Bronchial epithelial cell (primary cell): ENCODE measurements around the gene HOXB5. TPM values are rescaled to one million over a fixed set of nuclear protein-coding genes. Genes with fewer than 3 reads are reported as not detected.
A peak's percentile ranks its signal among the peaks of the same experiment; 100 is the strongest.

Experiments used
- DNase-seq: peaks from one replicate; pipeline ENCODE4 v3.0.0-alpha.2; 2010; ENCODE audit warnings: low read depth
- FAIRE-seq: peaks from 2 replicates; lab custom pipeline; 2011; peaks lifted over from hg19 to GRCh38; lab: Jason Lieb, UNC
- H3K27me3 ChIP-seq: 2 replicates; pipeline ENCODE4 v1.5.1; 2011; ENCODE audit warnings: low read length; ENCODE audit not compliant: control insufficient read depth, insufficient read depth
- H3K36me3 ChIP-seq: 2 replicates; pipeline ENCODE4 v1.5.1; 2011; ENCODE audit warnings: low read length; ENCODE audit not compliant: control insufficient read depth, insufficient read depth
- H3K4me3 ChIP-seq: 2 replicates; pipeline ENCODE4 v1.5.1; 2011; ENCODE audit warnings: mild to moderate bottlenecking, low read depth, low read length, control low read depth
- total RNA-seq: library from RNA; depleted of rRNA; stranded (reverse); fragments of >200 nt; gene quantifications from 2 replicates; pipeline ENCODE4 v1.2.1, GENCODE V29; 2014
- TF ChIP-seq, protein P1 (sequence below): IDR thresholded peaks from 2 replicates; pipeline ENCODE4 v1.5.1; 2011; ENCODE audit warnings: mild to moderate bottlenecking, moderate library complexity, low read length, control low read depth, inconsistent platforms; ENCODE audit not compliant: insufficient read depth, severe bottlenecking

The HOXB5 gene
- total RNA-seq, 1 donor from 2014 or later, result not detected

- Histone ChIP-seq H3K36me3 (no peaks in the 10 kb centered on the region), H3K4me3 (no peak overlapping the region), H3K27me3 (peaks cover 70% of the 10 kb centered on the region)
- TF ChIP-seq, protein P1, sequence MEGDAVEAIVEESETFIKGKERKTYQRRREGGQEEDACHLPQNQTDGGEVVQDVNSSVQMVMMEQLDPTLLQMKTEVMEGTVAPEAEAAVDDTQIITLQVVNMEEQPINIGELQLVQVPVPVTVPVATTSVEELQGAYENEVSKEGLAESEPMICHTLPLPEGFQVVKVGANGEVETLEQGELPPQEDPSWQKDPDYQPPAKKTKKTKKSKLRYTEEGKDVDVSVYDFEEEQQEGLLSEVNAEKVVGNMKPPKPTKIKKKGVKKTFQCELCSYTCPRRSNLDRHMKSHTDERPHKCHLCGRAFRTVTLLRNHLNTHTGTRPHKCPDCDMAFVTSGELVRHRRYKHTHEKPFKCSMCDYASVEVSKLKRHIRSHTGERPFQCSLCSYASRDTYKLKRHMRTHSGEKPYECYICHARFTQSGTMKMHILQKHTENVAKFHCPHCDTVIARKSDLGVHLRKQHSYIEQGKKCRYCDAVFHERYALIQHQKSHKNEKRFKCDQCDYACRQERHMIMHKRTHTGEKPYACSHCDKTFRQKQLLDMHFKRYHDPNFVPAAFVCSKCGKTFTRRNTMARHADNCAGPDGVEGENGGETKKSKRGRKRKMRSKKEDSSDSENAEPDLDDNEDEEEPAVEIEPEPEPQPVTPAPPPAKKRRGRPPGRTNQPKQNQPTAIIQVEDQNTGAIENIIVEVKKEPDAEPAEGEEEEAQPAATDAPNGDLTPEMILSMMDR, result no peak
- no peak for DNase-seq
- FAIRE-seq, result no peak
Observed at GRCh38 chr17:48552466-48553189, 41.0 kb downstream of the HOXB5 start.

GRCh38 chr17:48551596-48552465, 41.7 kb downstream of the HOXB5 start:
- Histone ChIP-seq H3K27me3 (peaks cover 70% of the 10 kb centered on the region), H3K36me3 (no peaks in the 10 kb centered on the region), H3K4me3 (no peak overlapping the region)
- TF ChIP-seq, protein P1, result no peak
- FAIRE-seq (no peak), DNase-seq (no peak)

DNA sequence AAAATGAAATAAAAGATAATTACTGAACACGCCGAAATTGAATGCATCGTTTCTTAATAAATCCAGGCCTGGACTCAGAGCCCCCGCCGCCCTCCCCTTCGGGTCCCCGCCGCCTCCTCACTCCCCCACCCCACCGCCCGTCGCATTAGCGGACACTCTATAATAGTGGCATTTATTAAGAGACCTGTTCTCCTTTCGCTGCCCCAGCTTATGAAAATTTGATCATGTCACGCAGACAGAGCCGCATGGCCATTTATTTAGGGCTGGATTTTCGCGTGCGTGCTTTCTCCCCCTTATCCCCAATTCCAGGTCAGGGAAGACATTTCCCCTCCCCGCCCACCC, 42.4 kb downstream of the HOXB5 start:
- DNase-seq, result no peak
- TF ChIP-seq, protein P1, result no peak
- no peak overlapping the region for H3K4me3 ChIP-seq
- no peak for FAIRE-seq
- H3K36me3 ChIP-seq, result no peaks in the 10 kb centered on the region
- peaks cover 71% of the 10 kb centered on the region for H3K27me3 ChIP-seq

DNA sequence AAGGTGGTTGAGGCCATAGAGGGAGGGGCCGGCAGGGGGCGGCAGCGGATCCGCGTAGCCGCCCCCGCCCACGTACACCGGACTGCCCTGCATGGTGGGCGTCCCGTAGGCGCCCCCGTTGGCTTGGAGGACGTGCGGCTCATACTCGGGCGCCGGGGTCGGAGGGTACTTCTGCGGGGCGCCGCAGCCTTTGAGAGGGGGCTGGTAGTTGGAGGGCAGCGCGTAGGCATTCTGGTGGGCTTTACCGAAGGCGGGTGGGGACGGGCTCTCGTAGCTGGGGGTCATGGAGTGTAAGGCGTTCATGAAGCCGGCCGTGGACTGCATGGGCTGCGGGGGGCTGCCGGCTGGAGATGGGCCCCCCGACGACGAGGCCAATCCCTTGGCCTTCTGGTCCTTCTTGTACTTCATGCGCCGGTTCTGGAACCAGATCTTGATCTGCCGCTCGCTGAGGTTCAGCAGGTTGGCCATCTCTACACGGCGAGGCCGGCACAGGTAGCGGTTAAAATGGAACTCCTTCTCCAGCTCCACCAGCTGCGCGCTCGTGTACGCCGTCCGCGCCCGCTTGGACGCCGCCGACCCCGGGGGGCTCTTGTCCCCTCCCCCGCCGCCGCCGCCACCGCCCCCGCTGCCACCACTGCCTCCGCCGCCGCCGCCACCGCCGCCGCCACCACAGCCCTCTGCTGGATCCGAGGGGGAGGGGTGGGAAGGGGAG, 42.9 kb downstream of the HOXB5 start:
- H3K27me3 ChIP-seq, result peaks cover 70% of the 10 kb centered on the region
- DNase-seq (no peak), FAIRE-seq (no peak)
- TF ChIP-seq, protein P1, result peak; percentile 17
- no peak overlapping the region for H3K4me3 ChIP-seq
- H3K36me3 ChIP-seq, result no peaks in the 10 kb centered on the region

GRCh38 chr17:48549914-48550501, 43.6 kb downstream of the HOXB5 start:
- no peak for DNase-seq
- no peak for FAIRE-seq
- Histone ChIP-seq H3K27me3 (peaks cover 75% of the 10 kb centered on the region), H3K36me3 (no peaks in the 10 kb centered on the region), H3K4me3 (no peak overlapping the region)
- TF ChIP-seq, protein P1, result no peak
